Hematopoietic multipotent progenitor cell treated with erythropoietin and hydrocortisone succinate and interleukin-3 and kit ligand, for 17 days (in vitro differentiated cells): Measurements from ENCODE around the gene CCDC167.
"Not testable (repeated sequence)": the region's sequence is repeated elsewhere in the genome, so short reads cannot be mapped to it uniquely, and the experiment has no call there.

Experiments used
- DNase-seq: peaks from one replicate; pipeline ENCODE4 v3.0.0-alpha.2; 2015; ENCODE audit warnings: low spot score

CCDC167 gene

DNA sequence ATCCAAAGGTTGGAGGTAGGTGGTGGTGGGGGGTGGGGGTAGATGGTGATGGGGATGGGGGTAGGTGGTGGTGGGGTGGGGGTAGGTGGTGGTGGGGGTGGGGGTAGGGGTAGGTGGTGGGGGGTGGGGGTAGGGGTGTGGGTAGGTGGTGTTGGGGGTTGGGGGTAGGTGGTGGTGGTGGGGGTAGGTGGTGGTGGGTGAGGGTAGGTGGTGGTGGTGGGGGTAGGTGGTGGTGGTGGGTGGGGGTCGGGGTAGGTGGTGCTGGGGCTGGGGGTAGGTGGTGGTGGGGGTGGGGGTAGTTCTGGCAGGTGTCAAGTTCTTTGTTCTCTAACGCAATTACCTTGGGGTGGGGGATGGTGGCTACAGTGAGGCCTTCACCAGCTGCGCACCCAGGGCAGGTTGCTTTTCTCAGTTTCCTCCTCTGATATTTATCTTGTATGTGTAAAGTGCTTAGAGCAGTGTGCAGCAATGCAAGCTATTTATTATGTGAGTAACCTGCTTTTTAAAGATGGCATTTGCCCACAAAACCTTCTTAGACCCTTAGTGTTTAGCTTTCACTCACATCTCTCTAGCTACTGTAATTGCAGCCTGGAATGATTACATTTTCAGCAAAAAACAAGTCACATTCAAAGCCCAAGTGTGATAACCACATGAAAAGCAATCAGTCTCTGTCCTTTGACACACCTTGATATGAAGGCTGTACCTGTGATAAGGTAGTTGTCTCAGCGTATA, 8.2 kb upstream of the CCDC167 start:
- DNase-seq, result no peak

DNA sequence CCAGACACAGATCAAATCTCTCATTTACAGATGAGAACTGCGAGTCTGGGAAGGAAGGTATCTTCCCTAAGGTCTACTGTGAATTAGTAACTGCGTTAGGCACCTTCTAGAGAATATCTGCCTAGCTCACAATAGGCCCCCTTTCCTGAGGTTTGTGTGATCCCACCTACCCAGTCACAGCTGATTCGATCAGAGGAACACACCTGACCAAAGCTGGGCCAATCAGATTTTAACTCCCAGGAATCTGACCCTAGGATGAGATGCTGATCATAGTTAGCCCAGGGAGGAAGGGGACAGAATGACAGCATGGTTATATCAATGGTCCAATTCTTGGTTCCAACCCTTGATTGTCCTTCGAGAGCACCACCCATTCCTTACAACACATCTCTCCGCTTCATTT, 7.4 kb upstream of the CCDC167 start:
- DNase-seq, result no peak

DNA sequence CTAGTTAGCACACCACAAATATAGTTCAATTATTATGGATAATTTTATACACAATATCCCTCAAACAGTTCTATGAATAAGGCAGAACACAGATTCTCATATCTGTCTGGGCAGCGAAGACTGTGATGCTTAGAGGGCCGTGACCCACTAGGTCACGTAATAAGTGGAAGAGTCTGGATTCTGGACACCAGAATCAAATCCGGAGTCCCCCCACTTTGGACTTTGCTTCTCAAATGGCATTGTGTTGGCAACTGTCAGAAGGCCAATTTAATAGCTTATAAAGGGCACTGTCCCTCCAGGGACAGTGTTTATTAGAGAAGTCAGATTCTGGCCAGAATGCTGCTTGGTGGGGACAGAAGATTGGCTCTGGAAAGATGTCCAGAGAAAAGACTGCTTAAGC, 6.8 kb upstream of the CCDC167 start:
- DNase-seq, result no peak

- DNase-seq, result no peak
Observed at GRCh38 chr6:37504024-37504423, 4.3 kb upstream of the CCDC167 start.

DNA sequence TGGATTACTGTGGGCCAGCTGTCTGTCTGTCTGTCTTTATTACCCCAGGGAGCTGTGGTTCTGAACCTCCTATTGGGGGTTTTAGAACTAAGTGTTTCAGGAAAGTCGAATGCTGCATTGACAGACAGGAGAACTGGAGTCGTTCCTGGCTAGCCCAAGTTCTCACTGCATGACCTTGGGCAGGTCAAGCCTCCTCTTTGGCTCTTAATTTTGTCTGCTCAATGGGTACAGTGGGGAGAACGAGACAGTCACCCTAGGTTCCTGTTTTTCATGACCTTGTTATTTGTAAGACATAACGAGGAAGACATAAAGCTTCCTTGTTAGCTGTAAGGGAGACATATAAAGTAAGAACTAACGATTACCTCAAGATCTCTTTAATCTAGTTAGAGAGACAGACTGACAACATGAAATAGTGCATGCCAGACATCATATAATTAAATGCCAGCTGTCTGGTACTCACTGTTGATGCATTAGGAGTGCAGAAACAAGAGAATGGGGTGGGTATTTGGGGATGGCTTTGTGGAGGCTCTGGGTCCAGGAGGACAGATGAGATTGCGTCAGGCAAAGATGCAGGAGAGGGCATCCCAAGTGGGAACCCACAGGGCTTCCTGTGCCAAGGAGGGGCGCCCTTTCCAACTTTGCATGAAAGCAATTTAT, 3.7 kb upstream of the CCDC167 start:
- DNase-seq, result no peak

- DNase-seq, result no peak
Observed at GRCh38 chr6:37502703-37503291, 3.1 kb upstream of the CCDC167 start.

DNA sequence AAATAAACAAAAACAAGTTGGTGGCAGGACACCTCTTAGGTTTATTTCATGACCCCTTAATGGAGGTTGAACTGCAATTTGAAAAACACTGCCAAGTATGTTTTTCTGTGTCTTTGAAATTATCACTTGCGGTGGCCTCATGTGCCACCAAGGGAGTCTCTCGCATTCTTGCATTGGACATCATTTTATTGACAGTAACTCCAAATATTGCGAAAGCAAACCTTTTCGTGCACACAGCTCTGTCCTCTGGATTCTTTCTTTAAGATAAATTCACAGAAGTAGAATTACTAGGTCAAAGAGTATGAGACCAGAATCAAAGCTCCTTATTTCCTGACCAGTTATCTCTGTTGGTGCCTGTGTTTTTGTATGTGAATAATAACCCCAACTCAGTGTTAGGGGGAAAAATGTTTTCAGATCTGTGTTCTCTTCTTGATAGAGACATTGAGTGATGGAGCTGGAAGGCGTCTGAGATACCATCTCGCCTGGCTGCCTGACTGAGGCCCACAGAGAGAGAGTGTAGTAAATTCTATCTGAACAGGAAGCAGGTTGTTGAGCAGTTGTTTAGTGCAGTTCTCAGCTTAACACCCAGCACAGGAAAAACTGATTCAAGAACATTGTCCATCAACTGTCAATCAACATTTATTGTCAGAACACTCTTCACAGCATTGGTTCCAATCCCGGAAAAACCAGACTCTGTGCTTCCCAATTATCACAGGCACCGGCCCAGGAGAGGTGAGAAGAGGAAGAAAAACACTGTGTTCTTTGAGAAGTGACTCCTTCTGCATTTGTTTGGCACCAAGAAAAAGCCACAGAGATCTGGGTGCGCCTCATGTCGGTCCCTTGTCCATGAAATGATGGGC, 2.2 kb upstream of the CCDC167 start:
- DNase-seq, result no peak

DNA sequence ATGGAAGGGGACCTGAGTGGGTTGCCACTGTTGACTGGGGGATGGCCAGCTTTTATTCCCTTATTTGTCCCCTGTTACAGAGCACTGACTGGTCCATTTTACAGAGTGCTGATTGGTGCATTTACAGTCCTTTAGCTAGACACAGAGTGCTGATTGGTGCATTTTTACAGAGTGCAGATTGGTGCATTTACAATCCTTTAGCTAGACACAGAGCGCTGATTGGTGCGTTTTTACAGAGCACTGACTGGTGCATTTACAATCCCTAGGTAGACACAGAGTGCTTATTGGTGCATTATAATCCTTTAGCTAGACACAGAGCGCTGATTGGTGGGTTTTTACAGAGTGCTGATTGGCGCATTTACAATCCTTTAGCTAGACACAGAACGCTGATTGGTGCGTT, 1.2 kb upstream of the CCDC167 start:
- DNase-seq, result not testable (repeated sequence)

DNA sequence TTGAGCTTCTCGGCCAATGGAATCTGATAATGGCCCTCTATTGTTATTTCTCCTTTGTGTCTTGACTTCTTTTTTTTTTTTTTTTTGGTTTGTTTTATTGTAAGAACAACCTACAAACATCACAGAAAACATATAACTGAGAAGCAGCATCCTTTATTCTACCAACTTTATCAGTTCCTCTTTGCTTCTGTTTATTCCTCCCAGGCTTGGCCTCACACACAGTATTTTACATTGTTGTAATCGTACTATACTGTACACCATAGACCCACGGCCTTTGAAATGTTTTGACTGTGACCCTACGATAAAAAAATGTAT, 558 bp upstream of the CCDC167 start:
- DNase-seq, result no peak

- peak; percentile 70 for DNase-seq
Observed at GRCh38 chr6:37496951-37497885, 2.5 kb downstream of the CCDC167 start.

DNA sequence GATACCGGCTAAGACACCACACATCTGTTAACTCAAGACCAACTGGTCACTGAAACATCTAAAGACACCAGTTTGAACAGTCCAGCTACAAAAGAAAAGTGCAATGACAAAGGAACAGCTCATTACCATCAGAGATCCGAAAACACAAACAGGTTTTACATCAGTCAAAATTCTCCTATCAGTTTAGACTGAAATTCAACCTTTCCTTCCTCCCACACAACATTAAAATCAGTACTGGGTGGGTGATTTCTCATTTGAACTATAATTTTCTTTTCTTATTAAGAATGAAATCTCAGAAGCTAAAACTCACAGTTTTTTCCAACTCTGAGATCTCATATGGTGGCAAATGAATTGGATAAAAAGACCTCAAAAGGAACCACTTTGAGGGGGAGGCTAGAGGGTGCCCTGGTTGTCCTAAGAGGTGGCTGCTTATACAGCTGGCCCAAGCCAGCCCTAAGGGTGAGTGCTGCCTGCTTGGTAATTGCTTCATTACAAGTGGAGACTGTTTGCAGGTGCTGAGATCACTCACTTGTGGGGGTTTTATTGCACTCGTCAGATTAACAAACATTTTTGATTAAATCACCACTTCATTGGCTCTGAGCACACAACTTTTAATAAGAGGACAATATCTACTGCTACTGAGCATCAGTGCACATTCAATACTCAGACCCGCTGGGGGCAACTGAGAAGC, 4.3 kb downstream of the CCDC167 start:
- no peak for DNase-seq

DNA sequence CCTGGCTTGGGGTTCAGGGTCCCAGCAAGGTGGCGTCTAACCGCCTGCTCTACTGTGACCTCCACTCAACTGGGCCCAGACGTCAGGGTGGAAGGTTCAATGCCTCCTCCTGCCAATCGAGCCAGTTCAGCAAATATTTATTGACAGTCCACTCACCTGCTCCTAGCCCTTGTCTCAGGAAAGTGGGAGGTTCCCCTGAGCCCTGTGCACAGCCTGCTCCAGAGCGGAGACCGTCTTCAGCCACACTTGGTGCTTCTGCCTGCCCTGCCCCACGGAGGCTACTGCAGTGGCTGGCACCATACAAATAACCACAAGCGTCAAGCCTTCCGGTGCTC, 6.1 kb downstream of the CCDC167 start:
- no peak for DNase-seq

DNA sequence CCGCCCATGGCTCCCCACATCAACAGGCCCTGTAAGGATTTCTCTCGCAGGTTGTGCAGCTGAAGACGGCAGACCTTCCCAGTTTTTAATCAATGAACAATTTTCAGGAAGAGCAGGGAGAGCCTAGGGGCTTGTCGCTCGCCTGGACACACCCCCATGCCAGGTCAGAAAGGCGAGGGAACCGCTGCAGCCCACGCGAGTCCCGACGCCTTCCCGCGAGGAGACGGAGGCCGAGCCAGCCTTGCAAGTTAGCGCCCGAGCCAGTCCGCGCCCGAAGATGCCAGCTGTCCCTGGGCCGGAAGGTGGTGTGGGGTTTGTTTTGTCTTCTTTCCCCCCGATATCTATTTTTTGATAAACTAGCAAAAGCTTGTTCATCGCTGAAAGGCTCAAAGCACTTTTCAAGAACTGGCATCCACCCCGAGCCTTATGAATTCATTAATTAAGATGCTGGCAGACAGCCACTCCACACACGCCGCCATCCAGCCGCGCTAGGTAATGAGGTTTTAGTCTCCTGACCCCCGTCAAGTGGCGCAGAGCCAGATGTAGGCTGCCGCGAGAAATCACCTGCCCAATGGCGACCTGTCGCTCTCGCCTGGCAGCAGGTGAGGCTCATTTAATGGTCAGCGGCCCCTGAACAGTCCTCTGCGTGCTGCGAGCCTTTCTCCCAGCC, 6.6 kb downstream of the CCDC167 start:
- DNase-seq, result no peak

DNA sequence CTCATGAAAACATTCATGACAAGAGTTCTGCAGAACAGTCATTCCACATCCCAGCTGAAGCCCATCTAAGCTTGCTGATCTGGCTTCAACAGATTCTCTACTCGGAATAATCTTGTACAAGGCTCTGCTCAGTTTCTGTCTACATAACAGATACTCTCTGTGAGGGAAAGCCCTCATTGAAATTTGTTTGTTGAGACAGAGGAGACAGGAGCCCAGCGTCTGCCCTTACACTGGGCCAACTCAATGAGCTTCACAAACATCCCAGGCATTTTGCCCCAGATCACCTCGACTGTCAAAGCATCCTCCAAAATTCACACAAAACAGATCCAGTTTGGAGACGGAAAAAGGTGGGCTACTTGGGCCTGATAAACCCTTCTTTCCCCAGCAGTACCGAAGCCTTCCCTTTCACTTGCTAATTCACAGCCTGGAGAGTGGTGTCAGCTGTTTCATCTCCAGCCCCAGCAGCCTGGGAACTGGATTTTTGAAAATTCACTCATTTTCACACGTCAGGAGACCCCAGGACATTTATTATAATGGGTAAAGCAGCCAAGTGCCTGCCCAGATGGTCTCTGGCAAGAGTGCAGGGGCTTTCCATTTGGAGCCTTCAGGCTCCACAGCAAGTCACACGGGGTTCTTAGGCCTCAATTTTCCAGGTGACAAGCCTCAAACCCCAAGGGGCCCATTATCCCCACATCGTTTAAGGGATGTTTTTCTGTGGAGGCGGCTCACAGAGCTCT, 7.3 kb downstream of the CCDC167 start:
- no peak for DNase-seq

- DNase-seq, result no peak
Observed at GRCh38 chr6:37491830-37492208, 7.9 kb downstream of the CCDC167 start.

DNA sequence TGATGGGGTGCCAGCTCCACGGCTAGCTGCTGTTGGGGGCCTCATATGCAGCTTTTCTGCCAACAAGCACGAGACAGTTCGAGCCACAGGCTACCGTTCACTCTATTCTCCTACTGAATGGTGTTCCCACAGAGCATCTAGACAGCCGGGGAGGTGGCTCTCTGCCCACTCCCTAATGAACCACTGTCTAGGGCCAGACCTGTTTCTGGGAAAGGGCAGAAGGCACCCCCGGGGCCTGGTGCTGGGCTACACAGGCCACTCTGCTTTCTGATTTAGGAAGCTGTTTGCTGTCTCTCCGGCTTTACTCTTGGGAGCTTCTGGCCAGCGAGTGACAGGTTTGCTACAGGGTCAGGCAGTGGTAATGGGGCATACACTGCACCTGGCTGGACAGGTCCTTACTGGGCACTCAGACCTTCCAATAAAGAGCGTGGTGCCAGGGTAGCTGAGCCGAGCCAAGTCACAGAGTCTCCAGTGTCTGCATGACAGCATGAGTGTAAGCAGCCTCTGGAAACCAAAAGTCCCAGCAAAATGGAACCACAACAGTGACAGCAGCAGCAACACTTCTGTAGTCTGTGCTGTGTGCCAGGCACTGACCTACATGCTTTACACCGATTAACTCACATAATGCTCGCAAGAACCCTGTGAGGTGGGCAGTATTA, 8.4 kb downstream of the CCDC167 start:
- DNase-seq, result no peak

- no peak for DNase-seq
Observed at GRCh38 chr6:37490536-37491170, 9.0 kb downstream of the CCDC167 start.

GRCh38 chr6:37489697-37490336, 9.9 kb downstream of the CCDC167 start:
- peak; percentile 39 for DNase-seq
